DND-41 (cell line): ENCODE results near the gene TCF25.

Experiments used
- EZH2 ChIP-seq: IDR thresholded peaks from 3 replicates; pipeline ENCODE4 v1.6.1; 2012; ENCODE audit warnings: borderline replicate concordance, low read depth, mild to moderate bottlenecking, moderate library complexity, low read length, inconsistent platforms; ENCODE audit not compliant: severe bottlenecking
- TF ChIP-seq, protein P1 (sequence below): IDR thresholded peaks from 2 replicates; pipeline ENCODE4 v1.5.1; 2012; ENCODE audit warnings: borderline replicate concordance, low read length, moderate library complexity, mild to moderate bottlenecking; ENCODE audit not compliant: poor library complexity, severe bottlenecking; ENCODE audit errors: extremely low read depth

DNA sequence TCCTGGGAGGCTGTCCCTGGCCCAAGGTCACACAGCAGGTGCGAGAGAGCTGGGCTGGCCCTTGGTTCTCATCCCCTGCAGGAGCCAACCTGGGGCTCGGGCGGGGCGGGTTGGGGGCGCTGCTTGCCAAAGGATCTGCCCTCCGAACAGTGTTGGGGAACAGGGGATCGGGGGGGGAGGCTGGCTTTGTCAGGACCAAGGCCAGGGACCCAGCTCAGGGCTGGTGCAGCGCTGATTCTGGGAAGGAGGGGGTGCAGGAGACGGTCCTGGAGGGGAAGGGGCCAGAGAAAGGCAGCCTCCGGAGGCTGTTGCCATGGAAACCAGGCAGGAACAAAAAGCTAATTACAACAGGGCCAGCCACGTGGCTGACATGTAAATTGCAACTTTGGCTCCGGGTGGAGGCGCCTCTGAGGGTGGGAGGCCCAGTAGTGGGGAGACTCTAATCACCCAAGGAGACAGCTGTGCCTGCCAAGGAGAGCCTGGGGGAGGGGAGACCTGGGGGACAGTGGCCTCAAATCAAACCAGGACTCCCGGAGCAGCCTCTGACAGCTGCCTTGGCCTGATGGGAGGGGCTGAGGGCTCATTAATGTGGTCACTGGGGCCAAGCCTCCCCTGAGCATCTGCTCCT lies 51.0 kb downstream of the TCF25 start:
- TF ChIP-seq, protein P1, sequence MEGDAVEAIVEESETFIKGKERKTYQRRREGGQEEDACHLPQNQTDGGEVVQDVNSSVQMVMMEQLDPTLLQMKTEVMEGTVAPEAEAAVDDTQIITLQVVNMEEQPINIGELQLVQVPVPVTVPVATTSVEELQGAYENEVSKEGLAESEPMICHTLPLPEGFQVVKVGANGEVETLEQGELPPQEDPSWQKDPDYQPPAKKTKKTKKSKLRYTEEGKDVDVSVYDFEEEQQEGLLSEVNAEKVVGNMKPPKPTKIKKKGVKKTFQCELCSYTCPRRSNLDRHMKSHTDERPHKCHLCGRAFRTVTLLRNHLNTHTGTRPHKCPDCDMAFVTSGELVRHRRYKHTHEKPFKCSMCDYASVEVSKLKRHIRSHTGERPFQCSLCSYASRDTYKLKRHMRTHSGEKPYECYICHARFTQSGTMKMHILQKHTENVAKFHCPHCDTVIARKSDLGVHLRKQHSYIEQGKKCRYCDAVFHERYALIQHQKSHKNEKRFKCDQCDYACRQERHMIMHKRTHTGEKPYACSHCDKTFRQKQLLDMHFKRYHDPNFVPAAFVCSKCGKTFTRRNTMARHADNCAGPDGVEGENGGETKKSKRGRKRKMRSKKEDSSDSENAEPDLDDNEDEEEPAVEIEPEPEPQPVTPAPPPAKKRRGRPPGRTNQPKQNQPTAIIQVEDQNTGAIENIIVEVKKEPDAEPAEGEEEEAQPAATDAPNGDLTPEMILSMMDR, result no peak
- TF ChIP-seq EZH2, result no peak
